Lower leg skin (tissue), 4 donors: Measurements from ENCODE around the gene XYLB. TPM values are rescaled to one million over a fixed set of nuclear protein-coding genes. Genes with fewer than 3 reads are reported as not detected.

Experiments used
- DNase-seq, 2 donors: peaks; one replicate each; pipeline ENCODE4 v3.0.0-alpha.2; 2019; ENCODE audit warnings: low spot score in 2 of 2
- H3K4me3 ChIP-seq: fragments of 200-600 bp; sonication (generic); 2 replicates; pipeline ENCODE4 v1.5.1; 2017; ENCODE audit warnings: mild to moderate bottlenecking, low read depth; ENCODE audit not compliant: poor library complexity, severe bottlenecking
- CTCF ChIP-seq, 3 donors: fragments of 450-650 bp; IDR thresholded peaks; one replicate each; pipeline ENCODE4 v1.5.1; 2016; ENCODE audit warnings: antibody characterized with exemption in 3 of 3, mild to moderate bottlenecking in 3 of 3, moderate library complexity in 2 of 3
- POLR2A ChIP-seq, 2 donors: fragments of 450-650 bp; IDR thresholded peaks; one replicate each; pipeline ENCODE4 v1.6.1; 2016 to 2017; ENCODE audit warnings: antibody characterized with exemption in 2 of 2, mild to moderate bottlenecking in 1 of 2, moderate library complexity in 1 of 2
- WGBS, 2 donors: methylation state at CpG; one replicate each; pipeline ENCODE4 v1.1.5; 2018; 5-methylcytosine and 5-hydroxymethylcytosine counted together
- intact Hi-C: fragments of 100-400 bp; cut with DNase I; formaldehyde crosslinking; loops from one replicate; pipeline ENCODE4 v1.15.0; 2023; ENCODE audit warnings: low total_unique reads
- total RNA-seq, 4 donors: library from RNA; depleted of rRNA; stranded (reverse); fragments of >200 nt; gene quantifications; one replicate each; pipeline ENCODE4 v1.1.0, GENCODE V29; 2016

The XYLB gene
- total RNA-seq, 4 donors from 2014 or later: 1.1 to 2.6 (median 2.1) TPM

- peak in 1 of 2 donors; percentile 53 for DNase-seq
- WGBS, 2 donors: 49 to 60% methylated on average over 4 of the region's 4 CpGs
- intact Hi-C loops: loop anchor here (10.0 kb wide), 1 partner anchor 120 kb away; no protein-coding TSS in a partner anchor
- TF ChIP-seq CTCF (IDR thresholded peaks at IDR 0.05) (no peak), POLR2A (IDR thresholded peaks at IDR 0.05) (no peak)
- H3K4me3 ChIP-seq: no peak overlapping the region
These were observed 8.2 kb downstream of the XYLB start for GRCh38 chr3:38354588-38355330.

DNA sequence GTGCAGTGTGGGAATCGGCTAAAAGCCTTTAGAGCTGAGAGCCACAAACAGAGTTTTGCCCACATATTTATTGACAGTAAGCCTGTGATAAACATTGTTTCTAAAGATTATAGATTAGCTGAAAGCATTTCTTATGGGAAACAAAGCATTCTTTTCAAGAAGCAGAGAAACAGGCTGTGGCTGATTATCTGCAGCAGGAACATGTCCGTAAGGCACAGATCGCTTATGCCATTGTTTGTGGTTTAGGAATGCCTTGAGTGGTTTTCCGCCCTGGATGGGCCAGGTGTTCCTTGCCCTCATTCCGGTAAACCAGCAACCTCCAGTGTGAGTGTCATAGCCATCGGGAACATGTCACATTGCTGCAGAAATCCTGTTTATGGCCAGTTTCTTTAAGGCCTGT, 12.5 kb downstream of the XYLB start:
- WGBS, 2 donors: 92 to 96% methylated on average over 6 of the region's 6 CpGs
- H3K4me3 ChIP-seq: no peak overlapping the region
- no peak for TF ChIP-seq CTCF (IDR thresholded peaks at IDR 0.05)
- TF ChIP-seq POLR2A (IDR thresholded peaks at IDR 0.05): no peak
- intact Hi-C loops: loop anchor here (10.0 kb wide), 1 partner anchor 116 kb away; no protein-coding TSS in a partner anchor
- peak in 1 of 2 donors; percentile 1 for DNase-seq

DNA sequence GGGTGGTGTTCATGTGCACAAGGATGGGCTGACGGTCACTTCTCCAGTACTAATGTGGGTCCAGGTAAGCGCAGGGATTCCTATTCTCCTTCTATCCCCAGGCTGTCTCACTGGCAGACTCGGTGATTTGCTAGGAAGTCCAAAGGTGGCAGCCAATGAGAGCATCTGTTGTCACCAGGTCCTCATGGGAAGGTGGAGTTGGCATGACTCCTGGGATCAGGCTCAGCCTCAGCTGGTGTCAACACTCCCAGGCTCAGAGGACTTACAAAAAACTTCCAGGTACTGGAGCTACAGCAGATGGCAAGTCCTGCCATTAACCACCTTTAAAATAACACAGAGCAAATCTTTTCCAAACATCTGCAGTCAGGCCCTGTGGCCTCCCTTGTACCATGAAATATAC, 13.8 kb downstream of the XYLB start:
- no peak overlapping the region for H3K4me3 ChIP-seq
- WGBS, 2 donors: 93 to 100% methylated on average over 3 of the region's 3 CpGs
- intact Hi-C loops: no loop called here
- peak in 1 of 2 donors; percentile 9 for DNase-seq
- TF ChIP-seq POLR2A (IDR thresholded peaks at IDR 0.05) (no peak), CTCF (IDR thresholded peaks at IDR 0.05) (no peak)

- peak in 1 of 2 donors; percentile 40 for DNase-seq
- H3K4me3 ChIP-seq: no peak overlapping the region
- TF ChIP-seq POLR2A (IDR thresholded peaks at IDR 0.05) (no peak), CTCF (IDR thresholded peaks at IDR 0.05) (no peak)
- intact Hi-C loops: no loop called here
- 69 to 71% methylated on average over 4 of the region's 4 CpGs for WGBS, 2 donors
These were observed 14.9 kb downstream of the XYLB start for GRCh38 chr3:38361496-38361895.

DNA sequence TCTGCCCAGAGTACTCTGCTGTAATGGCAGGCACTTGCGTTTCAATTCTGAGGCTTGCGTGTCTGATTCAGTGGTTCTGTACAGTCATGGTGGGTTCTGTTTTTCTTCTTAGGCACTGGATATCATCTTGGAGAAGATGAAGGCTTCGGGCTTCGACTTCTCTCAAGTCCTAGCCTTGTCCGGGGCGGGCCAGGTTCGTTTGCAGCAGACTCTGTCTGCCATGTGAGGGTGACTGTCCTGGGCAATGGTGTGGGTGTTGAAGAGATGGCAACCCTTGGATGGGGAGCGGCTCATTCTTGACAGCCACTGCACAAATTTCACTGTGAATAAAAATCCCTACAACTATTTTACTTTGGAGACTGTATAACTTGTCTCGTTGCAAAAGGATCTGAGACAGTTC, 16.2 kb downstream of the XYLB start:
- H3K4me3 ChIP-seq: no peak overlapping the region
- no peak for TF ChIP-seq CTCF (IDR thresholded peaks at IDR 0.05)
- no peak for TF ChIP-seq POLR2A (IDR thresholded peaks at IDR 0.05)
- DNase-seq: peak in 1 of 2 donors; percentile 56
- WGBS, 2 donors: 91 to 94% methylated on average over 9 of the region's 9 CpGs
- intact Hi-C loops: no loop called here
